ENCODE data around the gene RAB31.
"Not testable (repeated sequence)": the region's sequence is repeated elsewhere in the genome, so short reads cannot be mapped to it uniquely, and the experiment has no call there.

- TF ChIP-seq CTCF, EP300, POLR2A (IDR thresholded peaks at IDR 0.05): not testable (repeated sequence)
Measured at GRCh38 chr18:9891515-9891914, 183.4 kb downstream of the RAB31 start.

Measured in tibial nerve (tissue), 4 donors.